Midbrain (tissue), 1 donor: ENCODE measurements around the gene PAXX.

Experiments used
- DNase-seq: peaks from one replicate; lab custom pipeline; 2025; lab: John Stamatoyannopoulos, UW

The PAXX gene

DNA sequence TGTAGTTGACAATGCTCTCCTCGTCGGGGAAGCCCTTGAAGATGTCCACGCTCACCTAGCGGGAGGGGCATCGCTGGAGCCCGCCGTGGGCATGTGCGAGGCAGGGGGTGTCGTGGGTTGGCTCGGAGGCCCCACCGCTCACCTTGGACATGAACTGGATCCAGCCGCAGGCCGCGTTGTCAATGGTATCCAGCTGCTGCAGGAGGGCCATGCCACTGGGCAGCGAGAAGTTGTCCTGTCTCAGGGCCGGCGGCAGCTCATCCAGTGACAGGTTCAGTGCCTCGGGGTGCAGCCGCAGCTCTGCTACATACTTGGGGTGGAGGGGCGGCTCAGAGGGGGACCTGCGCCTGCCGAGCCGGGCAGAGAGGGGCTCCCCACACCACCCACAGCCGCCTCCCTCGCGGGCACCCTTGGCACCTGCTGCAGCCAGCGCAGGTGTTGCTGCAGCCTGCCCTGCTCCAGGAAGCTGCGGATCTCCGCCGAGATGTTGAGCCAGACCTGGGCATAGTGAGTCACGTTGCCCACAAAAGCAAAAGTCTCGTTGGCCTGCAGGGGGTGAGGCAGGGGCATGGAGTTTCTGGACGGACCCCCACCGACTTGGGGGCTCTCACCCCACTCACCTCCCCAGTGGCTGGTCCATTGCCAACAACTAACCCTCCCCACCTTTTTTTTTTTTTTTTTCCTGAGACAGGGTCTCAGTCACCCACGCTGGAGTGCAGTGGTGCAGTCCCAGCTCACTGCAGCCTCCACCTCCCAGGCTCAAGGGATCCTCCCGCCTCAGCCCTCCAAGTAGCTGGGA lies 26.7 kb downstream of the PAXX start:
- DNase-seq = no peak

- no peak for DNase-seq
These were observed 27.9 kb downstream of the PAXX start for GRCh38 chr9:137019891-137020683.

GRCh38 chr9:137020771-137021567 lies 28.7 kb downstream of the PAXX start:
- no peak for DNase-seq

GRCh38 chr9:137021568-137021978 lies 29.4 kb downstream of the PAXX start:
- DNase-seq = no peak

- peak; percentile 80 for DNase-seq
These were observed 29.9 kb downstream of the PAXX start for GRCh38 chr9:137021979-137022661.

DNA sequence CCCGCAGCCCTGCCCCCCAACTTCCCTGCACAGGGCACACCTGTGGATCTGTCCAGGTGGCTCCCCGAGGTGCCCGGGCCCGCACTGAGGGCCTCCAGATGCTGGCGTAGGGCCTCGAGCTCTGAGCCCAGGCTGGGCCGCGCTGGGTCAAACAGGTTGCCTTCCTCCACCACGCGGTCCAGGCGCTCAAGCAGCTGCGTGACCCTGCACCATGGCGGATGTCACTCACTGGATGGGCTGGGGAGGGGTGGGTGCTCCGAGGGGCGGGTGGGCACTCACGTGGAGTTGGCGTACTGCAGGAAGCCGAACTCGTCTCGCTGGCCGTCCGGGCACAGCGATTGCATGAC lies 30.4 kb downstream of the PAXX start:
- DNase-seq = no peak

DNA sequence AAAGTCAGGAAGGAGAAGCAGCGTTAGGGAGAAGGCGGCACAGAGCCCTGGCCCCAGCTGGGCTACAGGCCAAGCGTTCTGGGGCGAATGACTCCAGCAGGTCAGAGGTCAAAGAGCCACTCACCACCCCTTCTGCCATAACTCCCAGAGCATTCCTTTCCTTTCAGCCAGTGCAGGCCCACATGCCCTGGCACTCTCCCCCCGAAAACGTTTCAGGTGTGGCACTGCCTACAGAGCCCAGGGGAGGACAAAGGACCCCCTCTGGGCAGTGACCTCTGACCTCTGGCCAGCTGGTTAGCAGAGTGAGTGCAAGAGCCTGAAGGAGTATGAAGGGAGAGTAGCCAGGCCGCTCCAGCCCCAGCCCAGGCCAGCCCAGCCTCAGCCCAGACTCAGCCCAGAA lies 30.9 kb downstream of the PAXX start:
- DNase-seq = no peak

DNA sequence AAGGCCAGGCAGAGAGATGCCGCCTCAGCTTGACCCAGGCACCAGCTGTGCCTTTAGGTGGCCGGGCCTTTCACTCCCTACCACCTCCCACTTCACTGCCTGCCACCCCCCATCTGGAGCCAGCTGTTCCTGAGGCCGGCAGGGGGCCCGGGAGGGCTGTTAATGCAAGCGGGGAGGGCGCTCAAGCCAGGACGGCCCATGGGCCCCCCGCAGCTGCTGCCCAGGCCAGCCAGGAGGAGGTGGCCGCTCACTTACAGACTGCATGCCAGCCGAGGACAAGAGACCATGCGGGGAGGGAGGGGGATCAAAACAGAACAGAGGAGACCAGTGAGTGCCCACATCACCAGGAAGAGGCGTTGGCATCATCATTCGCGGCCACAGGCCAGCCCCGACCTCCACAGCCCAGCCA lies 31.4 kb downstream of the PAXX start:
- DNase-seq = peak; percentile 60

GRCh38 chr9:137025517-137025966 lies 33.3 kb downstream of the PAXX start:
- peak; percentile 96 for DNase-seq

GRCh38 chr9:137026384-137026783 lies 34.2 kb downstream of the PAXX start:
- DNase-seq = no peak

DNA sequence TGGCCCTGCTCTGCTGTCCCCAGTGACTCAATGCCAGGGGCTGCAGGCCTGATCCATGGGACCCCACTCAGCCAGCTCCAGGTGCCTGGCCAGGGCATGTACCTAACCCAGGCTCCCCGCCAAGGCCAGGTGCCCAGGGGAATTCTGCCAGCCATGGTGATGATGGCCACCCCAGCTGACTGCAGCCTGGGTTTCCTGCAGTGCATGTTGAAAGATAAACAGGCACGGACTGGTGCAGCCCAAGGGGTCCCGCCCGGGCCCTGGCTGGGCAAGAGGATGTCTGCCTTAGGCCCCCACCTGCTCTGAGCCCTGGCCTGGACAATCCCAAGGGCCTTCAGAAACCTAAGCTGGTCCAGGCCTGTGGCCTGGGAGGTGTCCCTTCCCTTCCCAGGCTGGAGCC lies 34.6 kb downstream of the PAXX start:
- DNase-seq = no peak

DNA sequence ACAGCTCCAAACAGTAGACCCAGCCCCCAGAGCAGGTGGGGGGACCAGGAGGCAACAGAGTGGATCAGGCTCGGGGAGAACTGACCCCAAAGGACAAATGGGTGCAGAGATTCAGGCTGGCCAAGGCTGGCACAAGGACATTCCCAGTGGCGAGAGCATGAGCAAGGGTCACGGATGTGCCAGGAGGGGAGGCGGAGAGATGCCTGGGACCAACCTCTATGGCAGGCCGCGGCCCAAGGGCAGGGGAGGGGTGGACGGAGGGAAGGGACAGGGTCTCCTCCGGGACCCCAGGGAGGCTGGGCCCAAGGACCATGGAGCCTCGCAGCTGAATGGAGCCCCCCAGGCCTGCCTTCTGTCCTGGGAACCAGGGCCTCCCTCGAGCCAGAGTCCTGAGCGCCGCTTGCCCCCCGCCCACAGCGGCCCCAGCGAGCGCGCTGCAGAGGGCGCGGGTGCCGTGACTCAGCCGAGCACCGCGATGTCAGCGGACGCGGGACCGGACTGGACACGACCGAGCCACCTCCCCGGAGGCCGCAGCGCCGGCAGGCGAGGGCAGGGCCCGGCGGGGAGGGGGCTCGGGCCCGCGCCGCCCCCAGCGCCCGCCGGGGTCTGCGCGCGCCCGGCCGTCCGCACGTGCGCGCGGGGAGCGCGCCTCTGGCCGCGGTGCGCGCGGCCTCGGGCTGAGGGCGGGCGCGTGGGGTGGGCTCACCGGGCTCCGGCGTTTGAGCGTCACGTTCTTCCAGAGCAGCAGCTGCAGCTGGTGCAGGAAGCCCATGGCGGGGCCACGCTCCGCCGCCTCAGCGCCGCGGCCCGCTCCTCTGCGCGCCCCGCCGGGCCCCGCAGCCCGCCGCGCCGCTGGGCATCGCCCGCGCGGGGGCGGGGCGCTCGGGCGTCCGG lies 35.4 kb downstream of the PAXX start, which contains the start of gene ABCA2:
TSS of gene ABCA2 (minus strand) at position 869 of the 894 bp plus-strand sequence. CDS start at position 772, 97 bp downstream.
- DNase-seq = no peak

DNA sequence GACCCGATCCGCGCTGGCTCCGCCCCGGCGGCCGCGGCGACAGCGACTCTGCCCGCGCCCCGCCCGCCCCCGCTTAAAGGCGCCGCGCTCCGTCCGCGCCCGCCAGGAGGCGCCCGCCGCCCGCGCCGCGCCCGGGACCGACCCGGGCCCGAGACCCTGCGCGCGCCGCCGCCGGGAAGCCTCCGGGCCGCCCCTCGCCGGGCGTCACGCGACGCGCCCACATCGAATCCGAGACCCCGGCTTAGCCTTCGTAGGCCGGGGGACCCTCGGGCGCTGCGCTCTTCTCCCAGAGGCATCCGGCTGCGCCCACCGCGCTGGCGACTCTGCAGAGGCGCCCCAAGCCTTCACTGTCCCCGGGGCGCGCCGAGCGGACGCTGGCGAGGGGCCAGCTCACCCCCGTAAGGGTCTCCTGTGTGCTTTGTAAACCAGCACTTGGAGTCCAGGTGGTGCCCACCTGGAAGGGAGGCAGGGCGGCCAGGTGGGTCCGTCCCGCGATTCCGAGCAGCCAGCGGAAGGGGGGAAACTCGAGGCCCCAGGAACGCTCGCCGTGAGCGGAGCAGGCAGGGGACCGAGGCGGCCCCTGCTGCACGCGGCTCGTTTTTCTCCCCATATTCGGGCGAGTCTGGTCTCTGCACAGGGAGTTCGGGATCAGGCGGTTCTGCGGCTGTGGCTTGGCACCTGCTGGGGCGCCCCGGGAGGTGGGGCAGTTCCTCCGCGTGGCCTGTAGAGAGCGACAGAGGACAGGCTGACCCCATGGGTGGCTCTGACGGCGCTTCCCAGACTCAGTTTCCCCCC lies 36.2 kb downstream of the PAXX start:
- peak; percentile 74 for DNase-seq

DNA sequence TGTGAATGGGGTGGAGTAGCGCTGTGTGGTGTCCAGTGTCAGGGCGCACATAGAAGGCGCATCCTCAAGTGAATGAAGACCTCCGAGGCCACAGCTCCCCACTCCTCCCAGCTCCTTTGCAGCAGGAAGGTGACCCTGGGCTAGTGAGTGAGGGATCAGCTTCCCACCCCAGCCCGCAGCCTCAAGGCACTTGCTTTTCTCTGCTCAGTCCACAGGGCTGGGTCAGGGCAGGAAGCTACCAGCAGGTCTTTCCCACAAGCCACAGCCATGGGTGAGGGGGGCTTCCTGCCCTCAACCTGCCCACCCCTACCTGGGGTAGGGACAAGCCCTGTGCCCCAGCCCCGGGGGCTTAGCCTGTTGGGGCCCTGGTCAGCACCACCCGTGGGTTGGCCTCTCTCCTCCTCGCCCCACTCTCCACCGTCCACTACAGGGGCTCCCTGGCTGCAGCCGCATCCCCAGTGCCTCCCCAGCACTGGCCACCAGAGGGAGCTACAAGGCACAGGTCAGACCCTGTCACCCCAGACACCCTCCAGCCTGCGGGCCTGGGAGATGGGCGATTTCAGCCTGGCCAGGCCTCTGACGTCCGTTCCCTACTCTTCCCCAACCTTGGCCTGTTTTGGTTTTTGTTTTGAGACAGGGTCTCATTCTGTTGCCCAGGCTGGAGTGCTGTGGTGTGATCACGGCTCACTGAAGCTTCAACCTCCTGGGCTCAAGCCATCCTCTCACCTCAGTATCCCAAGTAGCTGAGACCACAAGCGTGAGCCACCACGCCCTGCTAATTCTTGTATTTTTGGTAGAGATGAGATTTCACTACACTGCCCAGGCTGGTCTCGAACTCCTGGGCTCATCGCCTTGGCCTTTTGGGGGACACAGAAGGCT lies 37.1 kb downstream of the PAXX start:
- DNase-seq = peak; percentile 80

GRCh38 chr9:137030006-137030405 lies 37.8 kb downstream of the PAXX start:
- DNase-seq = no peak

- DNase-seq = no peak
These were observed 38.6 kb downstream of the PAXX start for GRCh38 chr9:137030538-137031527.

DNA sequence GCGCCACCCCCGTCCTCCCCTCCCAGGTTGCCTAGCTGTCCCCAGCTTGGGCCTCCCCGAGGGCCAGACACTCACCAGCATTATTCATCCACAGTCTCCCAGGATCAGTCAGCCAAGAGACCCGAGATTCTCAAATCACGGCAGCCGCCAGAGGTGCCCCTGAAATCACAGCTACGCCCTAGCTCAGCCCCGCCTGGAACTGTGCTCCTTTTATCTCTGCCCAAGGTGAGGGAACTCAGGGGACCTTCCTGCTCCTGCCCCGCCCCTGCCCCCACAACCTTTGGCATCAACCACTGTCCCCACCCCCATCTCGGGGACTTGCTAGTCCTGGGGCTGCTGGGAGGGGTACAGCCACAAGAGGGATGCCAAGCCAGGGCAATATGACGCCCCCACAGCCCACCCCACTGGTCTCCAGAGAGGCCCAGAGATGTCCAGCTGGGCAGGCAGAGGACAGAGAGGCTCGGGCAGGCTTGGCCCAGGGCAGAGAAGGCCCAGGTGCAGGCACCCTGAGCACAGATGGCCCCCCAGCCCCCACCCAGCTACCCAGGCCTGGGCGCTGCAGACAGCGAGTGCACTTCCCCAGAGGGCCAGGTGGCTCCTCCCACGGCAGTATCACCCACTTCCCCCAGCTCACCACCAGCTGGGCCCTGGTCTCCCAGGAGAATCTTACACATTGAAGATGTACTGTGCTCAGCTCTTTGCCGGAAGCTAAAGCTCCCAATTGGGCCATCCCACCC lies 39.9 kb downstream of the PAXX start, which contains the start of gene FUT7:
TSS of gene FUT7 (minus strand) at position 185 of the 737 bp plus-strand sequence. CDS start at position 88, 97 bp downstream.
- no peak for DNase-seq
